Activated CD4-positive, alpha-beta T cell treated with anti-CD3 and anti-CD28 coated beads, Interleukin-10, Interleukin-2, amounts not matched to agents 100 ng/mL and 50 ng/mL, durations not matched to agents 16 hours and 8 hours (primary cell): ENCODE data around the gene NANOS2.
"Not testable (repeated sequence)": the region's sequence is repeated elsewhere in the genome, so short reads cannot be mapped to it uniquely, and the experiment has no call there.

Source experiments
- DNase-seq: peaks from one replicate; pipeline ENCODE4 v3.0.0-alpha.2; 2020

The NANOS2 gene

DNA sequence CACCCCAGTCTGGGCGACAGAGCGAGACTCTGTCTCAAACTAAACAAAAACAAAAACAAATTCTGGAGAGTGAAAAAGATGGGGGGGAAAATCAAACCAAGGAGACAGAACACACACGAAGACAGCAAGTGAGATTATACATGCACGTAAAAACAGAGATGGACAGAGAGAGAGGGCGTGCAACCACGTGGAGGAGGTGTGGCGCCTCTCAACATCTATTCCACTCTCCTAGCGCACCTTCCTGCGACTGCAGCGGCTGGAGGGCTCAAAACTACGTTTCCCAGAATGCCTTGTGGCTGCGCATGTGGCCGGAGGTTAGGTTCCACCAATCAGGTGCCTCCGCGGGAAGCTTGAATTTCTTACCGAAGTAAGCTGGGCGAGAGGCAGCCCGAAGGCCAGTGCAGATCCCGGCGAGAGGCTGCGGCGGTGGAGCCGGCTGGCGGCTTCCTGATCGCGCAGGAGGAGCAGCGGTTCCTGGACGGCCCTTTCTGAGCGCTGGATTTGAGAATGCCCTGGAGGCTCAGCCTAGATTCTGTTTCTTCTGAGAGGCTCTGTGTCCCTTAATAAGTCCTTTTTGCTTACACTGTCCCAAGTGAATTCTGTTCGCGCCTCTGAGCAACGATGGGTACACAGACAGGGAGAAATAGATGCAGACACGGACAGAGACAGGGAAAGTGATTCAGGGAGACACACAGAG lies 13.1 kb upstream of the NANOS2 start:
- DNase-seq, result peak; percentile 95

DNA sequence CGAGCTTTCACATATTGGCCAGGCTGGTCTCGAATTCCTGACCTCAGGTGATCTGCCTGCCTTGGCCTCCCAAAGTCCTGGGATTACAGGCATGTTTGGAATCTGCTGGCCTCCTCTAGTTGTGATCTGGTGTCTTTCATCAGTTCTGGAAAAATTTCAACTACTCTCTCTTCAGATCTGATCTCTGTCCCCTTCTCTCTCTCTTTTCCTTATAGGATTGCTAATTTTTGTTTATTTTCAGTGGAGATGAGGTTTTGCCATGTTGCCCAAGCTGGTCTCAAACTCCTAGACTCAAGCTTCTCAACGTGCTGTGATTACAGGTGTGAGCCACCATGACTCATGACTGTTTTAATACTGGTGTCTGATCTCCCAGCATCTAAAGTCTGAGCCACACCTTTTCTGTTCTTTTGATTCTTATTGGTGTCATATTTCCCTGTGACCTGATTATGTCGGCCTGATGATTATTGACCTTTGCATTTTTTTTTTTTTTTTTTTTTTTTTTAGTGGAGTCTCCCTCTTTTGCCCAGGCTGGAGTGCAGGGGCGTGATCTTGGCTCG lies 10.4 kb upstream of the NANOS2 start:
- DNase-seq, result no peak

DNA sequence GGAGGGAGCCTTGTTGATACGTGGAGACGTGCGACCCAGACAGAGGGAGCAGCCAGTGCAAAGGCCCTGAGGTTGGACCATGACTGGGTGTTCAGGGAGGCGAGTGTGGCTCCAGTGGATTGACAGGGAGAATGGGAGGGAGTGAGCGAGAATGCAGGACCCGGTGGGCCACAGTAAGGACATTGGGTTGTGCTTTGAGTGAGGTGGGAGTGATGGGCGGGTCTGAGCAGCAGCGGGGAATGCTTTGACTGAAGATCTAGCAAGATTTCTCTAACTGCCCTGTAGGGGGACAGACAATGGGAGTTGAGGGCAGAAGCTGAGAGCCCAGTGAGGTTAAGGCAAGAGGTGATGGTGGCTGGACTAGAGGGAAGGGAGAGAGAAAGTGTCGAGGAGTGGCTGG lies 7.7 kb upstream of the NANOS2 start:
- no peak for DNase-seq

DNA sequence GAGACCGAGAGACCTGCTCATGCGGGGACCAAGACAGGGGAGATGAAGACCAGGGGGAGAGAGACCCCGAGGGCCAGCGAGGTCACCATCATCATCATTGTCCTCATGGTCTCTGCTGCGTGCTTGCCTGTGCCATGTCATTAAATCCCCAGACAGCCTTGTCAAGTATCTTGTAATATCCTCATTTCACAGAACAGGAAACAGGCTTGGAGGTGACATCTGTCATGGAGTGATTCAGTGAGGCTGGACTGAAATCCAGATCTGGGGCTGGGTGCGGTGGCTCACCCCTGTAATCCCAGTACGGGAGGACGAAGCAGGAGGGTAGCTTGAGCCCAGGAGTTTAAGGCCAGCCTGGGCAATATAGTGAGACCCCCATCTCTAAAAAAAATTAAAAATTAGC lies 5.9 kb upstream of the NANOS2 start:
- peak; percentile 51 for DNase-seq

DNA sequence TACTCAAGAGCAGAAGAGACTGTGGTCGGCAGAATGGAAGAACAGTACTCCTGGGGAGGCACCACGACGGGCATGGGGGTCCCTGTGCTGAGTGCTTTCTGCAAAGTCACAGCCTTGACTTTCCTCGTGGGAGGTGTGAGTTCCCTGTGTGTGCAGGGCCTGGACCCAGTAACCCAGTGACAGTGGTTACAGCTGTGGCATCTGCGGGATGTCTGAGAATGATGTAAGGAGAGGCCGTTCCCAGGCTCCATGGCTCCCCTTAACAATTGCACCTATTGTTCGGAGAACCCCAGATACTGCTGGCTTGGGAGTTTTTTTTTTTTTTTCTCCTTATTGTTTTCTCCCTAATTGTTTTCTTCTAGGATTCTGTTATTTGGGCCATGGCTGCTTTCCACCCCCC lies 5.1 kb upstream of the NANOS2 start:
- no peak for DNase-seq

DNA sequence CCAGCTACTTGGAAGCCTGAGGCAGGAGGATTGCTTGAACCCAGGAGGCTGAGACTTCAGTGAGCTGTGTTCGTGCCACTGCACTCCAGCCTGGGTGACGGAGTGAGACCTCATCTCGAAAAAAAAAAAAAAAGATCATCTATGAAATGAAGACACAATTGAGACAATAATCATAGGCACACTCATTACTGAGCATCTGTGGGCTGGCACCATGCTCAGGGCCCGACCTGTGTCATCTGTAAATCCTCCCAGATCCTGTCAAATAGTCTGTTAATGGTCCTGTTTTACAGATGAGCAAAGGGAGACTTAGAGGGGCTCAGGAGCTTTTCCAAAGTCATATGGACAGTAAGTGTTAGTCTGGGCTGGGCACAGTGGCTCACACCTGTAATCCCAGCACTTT lies 4.1 kb upstream of the NANOS2 start:
- peak; percentile 43 for DNase-seq

DNA sequence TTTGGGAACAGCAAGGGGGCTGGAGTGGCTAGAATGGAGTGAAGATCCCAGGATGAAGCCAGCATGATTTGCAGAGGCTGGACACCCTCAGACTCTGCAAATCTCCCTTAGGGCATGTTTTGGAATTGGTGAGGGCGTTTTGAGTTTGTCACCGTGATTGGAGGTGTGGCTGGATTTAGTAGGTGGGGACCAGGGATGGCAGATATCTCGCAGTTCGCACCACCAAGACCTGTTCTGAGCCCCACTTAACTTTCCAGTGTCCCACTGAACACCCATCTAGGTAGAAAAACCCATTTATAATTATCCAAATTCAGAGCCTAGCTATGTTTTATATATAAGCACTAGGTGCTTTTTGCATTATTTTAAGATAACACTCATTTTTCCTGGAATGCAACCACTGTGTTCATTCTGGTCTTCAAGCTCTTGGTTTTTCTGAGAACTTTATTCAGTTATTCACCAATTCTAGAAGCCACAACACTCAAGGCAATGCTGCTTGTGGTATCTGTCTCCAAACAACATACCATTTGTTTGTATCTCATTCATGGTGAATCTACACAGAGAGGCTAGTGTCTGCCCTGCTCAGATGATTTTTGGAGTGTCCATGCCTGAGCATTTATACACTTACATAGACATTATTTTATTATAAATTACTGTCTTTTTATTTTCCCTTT lies 3.0 kb upstream of the NANOS2 start:
- peak; percentile 68 for DNase-seq

DNA sequence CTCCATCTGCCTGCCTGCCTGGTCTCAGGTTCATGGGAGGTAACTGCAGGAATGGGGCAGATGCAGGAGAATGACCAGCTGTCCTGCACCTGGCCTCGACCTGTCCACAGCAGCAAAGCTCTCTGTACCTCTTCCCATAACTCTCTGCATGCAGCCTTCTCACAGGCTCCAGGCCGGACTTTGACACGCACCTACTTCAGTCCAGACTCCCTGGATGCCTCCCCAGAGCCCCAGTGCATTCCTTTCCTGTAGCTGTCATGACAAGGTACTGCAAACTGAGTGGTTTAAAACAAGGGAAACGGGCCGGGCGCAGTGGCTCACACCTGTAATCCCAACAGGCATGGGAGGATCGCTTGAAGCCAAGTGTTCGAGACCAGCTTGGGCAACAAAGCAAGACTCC lies 3.3 kb downstream of the NANOS2 start:
- no peak for DNase-seq

DNA sequence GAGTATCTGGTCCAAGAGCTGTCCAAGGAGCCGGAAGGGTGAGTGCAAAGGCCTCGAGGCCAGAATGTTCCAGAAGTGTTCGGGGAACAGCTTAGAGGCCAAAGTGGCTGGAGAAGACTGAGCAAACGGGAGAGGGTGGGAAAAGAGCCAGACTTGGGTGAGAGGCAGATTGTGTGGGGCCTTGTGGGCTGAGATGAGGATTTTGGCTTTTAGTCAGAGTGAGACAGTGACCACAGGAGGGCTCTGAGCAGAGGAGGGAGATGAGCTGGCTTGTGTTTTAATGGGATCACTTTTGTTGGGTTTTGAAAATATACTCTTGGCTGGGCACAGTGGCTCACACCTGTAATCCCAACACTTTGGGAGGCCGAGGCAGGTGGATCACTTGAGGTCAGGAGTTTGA lies 5.6 kb downstream of the NANOS2 start:
- peak; percentile 23 for DNase-seq

DNA sequence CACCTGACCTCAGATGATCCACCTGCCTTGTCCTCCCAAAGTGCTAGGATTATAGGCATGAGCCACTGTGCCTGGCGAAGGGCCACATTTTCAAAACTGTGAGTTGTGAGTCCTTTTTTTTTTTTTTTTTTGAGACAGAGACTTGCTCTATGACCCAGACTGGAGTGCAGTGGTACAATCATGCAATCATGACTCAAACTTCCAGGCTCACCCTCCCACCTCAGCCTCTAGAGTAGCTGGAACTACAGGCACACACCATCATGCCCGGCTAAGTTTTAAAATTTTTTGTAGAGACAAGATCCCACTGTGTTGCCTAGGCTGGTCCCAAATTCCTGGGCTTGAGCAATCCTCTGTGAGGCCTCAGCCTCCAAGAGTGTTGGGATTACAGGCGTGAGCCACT lies 8.4 kb downstream of the NANOS2 start:
- no peak for DNase-seq

DNA sequence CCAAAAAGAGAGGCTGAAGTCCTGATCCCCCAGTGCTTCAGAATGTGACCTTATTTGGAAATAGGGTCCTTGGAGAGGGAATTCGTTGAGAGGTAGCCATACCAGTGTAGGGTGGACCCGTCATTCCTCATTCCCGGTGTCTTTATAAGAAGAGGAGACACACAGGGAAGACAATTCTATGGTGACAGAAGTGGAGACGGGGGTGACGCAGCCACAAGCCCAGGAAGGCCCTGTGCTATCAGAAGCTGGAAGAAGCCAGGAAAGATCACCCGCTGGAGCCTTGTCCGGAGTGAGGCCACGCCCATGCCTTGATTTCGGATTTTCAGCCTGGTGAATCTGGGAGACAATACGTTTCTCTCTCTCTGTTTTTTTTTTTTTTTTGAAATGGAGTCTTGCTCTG lies 9.6 kb downstream of the NANOS2 start:
- DNase-seq, result no peak

DNA sequence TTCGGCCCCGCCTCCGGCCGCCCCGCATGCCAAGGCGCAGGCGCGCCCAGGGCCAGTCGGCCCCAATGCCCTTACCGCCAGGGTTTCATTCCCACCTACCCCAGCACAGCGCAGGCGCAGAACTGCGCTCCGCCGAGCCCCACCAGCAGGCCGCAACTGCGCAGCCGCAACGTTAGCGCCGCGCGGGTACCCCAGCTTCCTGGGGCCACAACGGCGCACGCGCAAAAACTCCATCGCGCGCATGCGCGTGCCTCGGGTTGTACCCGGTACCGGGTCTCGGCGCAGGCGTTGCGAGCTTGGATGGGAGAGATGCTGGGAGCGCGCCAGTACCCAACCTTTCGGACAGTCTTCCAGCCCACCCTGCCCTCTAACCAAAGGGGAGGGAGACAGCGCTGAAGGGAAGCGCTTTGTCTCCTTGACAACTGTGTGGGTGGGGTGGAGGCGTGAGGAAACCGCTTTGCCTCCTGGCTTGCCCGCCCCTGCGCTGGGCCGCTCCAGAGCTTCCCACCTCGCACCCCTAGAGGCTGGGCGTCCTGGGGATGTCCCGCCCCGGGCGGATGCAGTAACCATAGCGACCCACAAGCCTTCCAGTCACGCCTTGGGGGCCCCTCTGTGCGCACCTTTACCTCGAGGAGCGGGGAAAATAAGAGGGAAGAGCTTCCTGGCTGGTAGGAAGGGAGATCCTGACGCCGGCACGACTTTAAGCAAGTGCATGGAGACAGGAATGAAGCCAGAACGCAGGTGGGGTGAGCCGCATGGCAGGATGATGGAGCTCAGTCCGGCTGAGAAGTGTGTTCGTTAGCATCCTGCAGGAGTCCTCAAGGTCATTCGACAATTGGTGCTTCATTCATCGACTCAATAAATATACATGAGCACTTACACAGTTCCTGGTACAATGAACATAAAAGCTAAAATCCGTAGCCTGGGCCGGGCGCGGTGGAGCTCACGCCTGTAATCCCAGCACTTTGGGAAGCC lies 11.6 kb downstream of the NANOS2 start:
- peak; percentile 100 for DNase-seq

DNA sequence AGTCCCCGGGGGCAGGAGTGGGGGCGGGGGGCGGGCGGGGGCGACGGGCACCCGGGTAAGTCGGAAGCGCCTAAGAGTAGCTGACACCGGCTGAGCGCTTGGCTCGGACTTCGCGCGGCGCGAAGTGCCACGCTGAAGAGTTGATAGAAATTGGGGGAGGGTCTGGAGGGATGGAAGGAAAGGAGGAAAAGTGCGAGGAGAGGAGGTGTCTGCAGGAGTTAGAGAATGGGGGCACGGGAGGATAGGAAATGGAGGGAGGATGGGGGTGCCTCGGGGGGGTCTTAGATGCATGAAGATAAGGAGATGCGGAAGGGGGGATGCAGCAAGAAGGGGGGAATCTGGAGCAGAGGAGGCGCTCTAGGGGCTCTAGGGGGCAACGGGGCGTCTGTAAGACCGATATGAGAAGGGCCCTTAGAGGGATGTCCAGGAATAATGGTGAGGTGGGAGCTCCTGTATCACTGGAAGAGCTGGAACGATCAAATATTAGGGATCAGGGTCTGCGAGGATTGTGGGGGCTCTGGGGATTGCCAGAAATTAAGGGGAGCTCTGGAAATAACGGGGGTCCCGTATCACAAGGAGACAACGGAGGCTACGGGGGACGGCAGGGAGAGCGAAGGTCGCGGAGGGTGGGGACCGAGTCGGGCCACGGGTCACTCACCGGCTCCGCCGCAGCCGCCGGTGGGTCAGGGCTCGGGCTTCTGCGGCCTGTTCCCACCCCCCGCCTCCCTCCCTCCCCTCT lies 12.5 kb downstream of the NANOS2 start, which contains the start of gene MYPOP:
Gene MYPOP, minus strand, starts transcription at position 702 of the 739 bp plus-strand sequence. CDS start 840 bp downstream, outside the sequence.
- DNase-seq, result no peak

DNA sequence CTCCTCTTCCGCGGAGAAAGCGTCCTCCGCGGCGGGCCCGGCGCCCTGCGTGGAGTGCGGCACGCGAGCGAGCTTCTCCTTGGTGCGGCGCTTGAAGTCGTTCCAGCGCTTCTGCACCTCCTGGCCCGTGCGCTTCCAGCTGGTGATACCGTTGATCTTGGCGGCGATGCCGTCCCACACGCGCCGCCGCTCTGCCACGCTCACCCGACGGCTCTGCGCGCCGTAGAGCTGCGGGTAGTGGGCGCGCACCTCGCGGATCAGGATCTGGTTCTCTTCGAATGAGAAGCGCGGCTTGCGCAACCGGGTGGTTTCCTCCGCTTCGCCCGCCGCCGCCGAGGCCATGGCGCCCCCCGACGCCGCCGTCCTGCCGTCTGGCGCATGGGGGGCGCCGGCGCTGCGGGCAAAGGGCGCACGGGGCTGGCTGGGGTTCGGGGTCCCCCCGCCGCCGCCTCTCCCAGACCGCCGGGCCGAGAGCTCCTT lies 13.1 kb downstream of the NANOS2 start:
- DNase-seq, result peak; percentile 45

DNA sequence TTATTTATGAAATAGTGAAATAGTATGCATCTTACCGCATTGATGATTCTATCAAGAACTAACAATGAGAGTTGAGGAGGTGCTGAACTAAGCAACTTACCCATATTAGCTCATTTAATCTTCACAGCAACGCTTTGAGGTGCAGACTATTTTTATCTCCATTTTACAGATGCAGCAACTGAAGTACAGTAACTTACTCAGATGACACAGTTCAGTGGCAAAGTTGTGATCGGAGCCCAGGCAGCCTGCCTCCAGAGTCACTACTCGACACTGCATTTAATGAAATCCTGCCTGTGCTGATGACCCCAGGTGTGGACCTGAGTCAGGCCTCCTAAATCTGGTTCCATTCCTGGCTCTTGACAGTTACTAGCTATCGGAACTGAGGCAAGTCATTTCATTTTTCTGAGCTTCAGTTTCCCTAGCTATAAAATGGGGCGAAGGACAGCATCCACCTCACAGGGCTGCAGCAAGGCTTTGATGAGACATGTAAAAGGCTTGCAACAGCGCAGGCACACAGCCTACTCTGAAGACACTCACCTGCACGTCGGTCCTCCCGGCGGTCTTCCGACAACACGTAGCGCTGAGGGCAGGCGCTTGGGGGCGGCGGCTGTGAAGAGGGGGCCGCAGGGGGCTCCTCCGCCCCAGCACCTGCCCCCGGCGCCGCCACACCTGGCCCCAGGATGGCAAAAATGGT lies 13.7 kb downstream of the NANOS2 start:
- DNase-seq, result no peak

DNA sequence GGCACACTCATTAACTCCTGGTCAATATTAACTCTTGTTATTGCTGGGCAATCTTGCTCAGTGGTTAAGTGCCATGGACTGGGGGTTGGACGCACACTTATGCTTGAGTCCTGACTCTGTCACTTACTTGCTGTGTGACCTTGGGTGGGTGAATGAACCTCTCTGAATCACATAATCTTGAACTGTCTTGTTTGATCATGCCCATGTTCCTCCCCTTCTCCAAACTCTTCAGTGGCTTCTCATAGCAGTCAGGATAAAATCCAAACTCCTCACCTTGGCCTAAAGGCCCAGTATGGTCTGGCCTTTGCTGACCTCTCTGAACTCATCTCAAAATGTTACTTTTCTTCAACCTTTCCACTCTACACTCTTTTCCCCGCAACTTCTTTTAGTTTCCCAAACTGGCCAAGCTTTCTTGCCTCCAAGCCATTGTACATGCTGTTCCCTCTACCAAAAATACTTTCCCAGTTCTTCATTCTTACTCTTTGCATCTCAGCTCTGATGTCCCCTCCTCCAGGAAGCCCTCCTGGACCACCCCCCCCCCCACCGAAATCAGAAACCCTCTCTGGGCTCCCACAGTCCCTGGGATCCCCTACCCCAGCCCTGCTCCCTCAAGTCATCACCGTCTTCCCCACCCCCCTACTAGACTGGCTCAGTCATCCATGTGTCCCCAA lies 14.5 kb downstream of the NANOS2 start:
- DNase-seq, result no peak

DNA sequence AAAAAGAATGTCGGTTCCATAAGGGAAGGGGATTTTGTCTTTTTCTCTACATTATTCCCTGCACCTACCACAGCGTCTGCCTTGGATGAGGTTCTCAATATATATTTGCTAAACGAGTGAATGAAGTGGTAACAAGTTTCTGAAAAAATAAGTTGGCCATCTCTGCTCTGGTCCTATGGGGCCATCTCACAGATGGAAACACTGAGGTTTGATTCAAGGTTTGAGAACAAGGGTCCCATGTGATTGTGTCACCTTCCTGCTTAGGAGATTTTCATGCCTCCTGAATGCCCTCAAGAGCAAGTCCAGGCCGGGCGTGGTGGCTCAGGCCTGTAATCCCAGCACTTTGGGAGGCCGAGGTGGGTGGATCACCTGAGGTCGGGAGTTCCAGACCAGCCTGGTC lies 15.3 kb downstream of the NANOS2 start:
- DNase-seq, result no peak

DNA sequence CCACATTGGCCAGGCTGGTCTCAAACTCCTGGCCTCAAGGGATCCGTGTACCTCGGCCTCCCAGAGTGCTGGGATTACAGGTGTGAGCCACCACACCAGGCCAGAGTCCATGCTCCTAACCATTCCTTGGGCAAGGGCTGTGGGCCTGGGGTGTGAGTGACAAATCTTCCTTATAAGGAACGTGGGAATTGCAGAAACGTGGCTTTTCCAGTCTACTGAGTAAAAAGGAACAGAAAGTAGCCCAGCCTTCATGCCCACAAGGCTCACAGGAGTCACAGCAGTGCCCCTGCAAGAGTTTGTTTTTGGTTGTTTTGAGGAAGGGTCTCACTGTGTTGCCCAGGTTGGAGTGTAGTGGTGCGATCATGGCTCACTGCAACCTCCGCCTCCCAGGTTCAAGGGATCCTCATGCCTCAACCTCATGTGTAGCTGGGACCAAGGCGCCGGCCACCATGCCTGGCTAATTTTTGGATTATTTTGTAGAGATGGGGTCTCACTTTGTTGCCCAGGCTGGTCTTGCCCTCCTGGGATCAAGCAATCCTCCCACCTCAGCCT lies 17.2 kb downstream of the NANOS2 start:
- no peak for DNase-seq

DNA sequence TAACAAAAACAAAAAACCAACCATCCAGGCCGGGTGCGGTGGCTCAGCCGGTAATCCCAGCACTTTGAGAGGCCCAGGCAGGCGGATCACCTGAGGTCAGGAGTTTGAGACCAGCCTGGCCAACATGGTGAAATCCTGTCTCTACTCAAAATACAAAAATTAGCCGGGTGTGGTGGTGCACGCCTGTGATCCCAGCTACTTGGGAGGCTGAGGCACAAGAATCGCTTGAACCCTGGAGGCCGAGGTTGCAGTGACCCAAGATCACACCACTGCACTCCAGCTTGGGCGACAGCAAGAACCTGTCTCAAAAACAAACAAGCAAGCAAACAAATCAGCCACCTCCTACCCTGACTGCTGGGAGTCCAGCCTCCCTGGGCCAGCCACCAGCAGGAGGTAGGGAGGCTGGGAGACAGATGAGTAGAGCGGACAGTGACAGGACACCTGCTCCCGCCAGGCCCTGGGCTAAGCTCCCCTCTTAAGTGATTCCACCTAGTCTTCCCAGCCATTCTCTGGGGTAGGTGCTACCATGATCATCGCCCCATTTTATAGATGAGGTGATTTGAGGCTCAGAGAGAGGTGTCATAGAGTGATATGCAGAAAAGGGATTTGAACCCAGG lies 18.5 kb downstream of the NANOS2 start:
- DNase-seq, result not testable (repeated sequence)

DNA sequence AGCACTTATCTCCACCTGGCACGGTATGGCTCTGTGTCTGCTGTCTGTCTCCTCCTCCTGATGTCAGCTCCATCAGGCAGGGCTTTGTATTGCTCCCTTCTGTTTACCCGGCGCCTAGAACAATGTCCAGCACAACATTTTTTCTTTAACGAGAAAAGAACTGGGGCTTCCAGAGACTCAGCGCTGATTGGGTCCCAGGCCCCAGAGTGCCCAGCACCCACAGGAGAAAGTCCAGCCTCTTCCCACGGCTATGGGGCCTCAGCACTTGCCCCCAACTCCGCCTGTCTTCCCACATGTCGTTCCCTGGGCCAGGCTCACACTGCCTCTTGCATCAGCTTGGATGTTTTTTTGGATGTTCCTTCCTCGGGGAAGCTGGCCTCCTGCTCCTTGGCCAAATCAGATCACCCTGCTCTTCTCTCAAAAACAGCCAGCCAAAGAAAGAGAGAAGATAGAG lies 19.0 kb downstream of the NANOS2 start:
- no peak for DNase-seq
